DOHH2 (cell line): ENCODE measurements around the gene B4GALT1.

Experiments used
- H3F3A ChIP-seq: fragments of 200-600 bp; sonication (generic), shearing (Covaris generic); 2 replicates; pipeline ENCODE4 v1.6.0; 2016; ENCODE audit warnings: antibody characterized with exemption, mild to moderate bottlenecking; ENCODE audit not compliant: control insufficient read depth, insufficient read depth
- H3K27ac ChIP-seq: fragments of 200-600 bp; sonication (generic); 2 replicates; pipeline ENCODE4 v1.5.1; 2014; ENCODE audit warnings: low read depth, mild to moderate bottlenecking, low read length, moderate library complexity
- H3K27me3 ChIP-seq: fragments of 200-600 bp; sonication (generic); 2 replicates; pipeline ENCODE4 v1.6.1; 2014; ENCODE audit warnings: mild to moderate bottlenecking, low read length, mixed read lengths; ENCODE audit not compliant: control insufficient read depth
- H3K36me3 ChIP-seq: fragments of 200-600 bp; sonication (generic); 2 replicates; pipeline ENCODE4 v1.6.1; 2014; ENCODE audit warnings: mild to moderate bottlenecking, low read length, moderate library complexity, mixed read lengths; ENCODE audit not compliant: control insufficient read depth
- H3K4me1 ChIP-seq: fragments of 200-600 bp; sonication (generic); 2 replicates; pipeline ENCODE4 v1.6.1; 2014; ENCODE audit warnings: mild to moderate bottlenecking, low read length, mixed read lengths; ENCODE audit not compliant: control insufficient read depth
- H3K4me2 ChIP-seq: fragments of 200-600 bp; sonication (generic); 2 replicates; pipeline ENCODE4 v1.6.0; 2014; ENCODE audit warnings: mild to moderate bottlenecking, low read length, moderate library complexity
- H3K4me3 ChIP-seq: fragments of 200-600 bp; sonication (generic); 2 replicates; pipeline ENCODE4 v1.5.1; 2014; ENCODE audit warnings: mild to moderate bottlenecking, low read length, mixed read lengths
- H3K79me2 ChIP-seq: fragments of 200-600 bp; sonication (generic); 2 replicates; pipeline ENCODE4 v1.6.1; 2014; ENCODE audit warnings: mild to moderate bottlenecking, low read length, mixed read lengths; ENCODE audit not compliant: control insufficient read depth
- H3K9me2 ChIP-seq: fragments of 200-600 bp; sonication (generic); replicated peaks from 2 replicates; pipeline ENCODE4 v1.6.1; 2014; ENCODE audit warnings: mild to moderate bottlenecking, low read length, mixed read lengths; ENCODE audit not compliant: control insufficient read depth
- H3K9me3 ChIP-seq: fragments of 200-600 bp; sonication (generic); 2 replicates; pipeline ENCODE4 v1.6.1; 2014; ENCODE audit warnings: antibody characterized with exemption, low read length, mixed read lengths; ENCODE audit not compliant: control insufficient read depth, insufficient read depth
- H4K20me1 ChIP-seq: fragments of 200-600 bp; sonication (generic); 2 replicates; pipeline ENCODE4 v1.6.0; 2014; ENCODE audit warnings: low read depth, mild to moderate bottlenecking, antibody characterized with exemption, low read length, moderate library complexity; ENCODE audit not compliant: control insufficient read depth, insufficient read depth
- EZH2phosphoT487 ChIP-seq: fragments of 200-600 bp; sonication (generic); IDR thresholded peaks from 2 replicates; pipeline ENCODE4 v1.6.1; 2017; ENCODE audit warnings: borderline replicate concordance, mild to moderate bottlenecking, antibody characterized with exemption, low read length, moderate library complexity, mixed read lengths
- TF ChIP-seq, protein P1 (sequence below): fragments of 200-600 bp; sonication (generic); IDR thresholded peaks from one replicate; pipeline ENCODE4 v1.5.1; 2014; ENCODE audit warnings: antibody characterized with exemption, mild to moderate bottlenecking, low read depth, low read length; ENCODE audit not compliant: poor library complexity, severe bottlenecking

The B4GALT1 gene

GRCh38 chr9:33175649-33176325 lies 8.7 kb upstream of the B4GALT1 start:
- H3F3A ChIP-seq: no peaks in the 10 kb centered on the region
- no peak overlapping the region for H3K4me3 ChIP-seq

DNA sequence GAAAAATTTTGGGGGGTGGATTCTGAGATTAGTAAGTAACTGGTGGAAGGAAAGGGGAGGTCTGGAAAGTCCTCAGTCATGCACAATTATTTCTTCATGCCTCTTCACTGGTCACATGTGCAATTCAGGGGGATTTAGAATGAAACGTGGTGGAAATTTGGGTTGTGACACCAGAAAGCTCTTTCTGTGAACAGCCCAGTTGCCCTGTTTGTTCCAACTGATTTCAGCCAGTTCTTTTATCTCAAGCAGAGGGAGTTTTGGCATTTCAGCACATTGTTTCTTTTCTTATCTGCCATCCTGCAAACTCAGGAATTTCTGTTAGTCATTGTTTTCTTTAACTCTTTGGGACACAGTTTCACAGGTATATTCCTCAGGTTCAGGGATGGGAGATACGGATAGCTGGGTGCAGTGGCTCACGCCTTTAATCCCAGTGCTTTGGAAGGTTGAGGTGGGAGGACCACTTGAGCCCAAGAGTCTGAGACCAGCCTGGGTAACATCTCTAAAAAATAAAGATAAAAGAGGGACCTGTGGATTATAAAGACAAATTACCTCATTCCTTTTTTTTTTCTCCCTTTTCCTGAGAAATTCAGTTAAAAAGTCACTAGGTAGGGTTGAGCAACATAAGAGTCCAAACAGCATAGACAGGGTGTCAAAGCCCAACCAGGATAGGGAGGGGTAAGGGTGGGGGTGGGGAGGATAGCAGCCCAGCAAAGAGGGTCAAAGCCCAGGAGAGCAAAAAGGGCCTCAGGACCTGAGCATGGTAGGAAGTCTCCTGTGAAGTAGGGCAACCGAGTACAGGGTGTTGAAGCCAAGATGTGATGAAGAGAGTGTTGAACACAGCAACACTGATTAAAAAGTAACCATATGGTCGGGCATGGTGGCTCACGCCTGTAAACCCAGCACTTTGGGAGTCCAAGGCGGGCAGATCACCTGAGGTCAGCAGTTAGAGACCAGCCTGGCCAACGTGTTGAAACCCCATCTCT lies 5.4 kb upstream of the B4GALT1 start:
- no peaks in the 10 kb centered on the region for H3K79me2 ChIP-seq
- no peaks in the 10 kb centered on the region for H3K9me2 ChIP-seq
- H3F3A ChIP-seq: no peaks in the 10 kb centered on the region
- peaks cover 6% of the 10 kb centered on the region; the same call in 1 of the 2 replicates for H3K27me3 ChIP-seq
- no peak overlapping the region for H3K27ac ChIP-seq
- no peak overlapping the region for H3K4me2 ChIP-seq
- H3K36me3 ChIP-seq: no peaks in the 10 kb centered on the region
- H3K4me1 ChIP-seq: peaks cover 11% of the 10 kb centered on the region
- H3K9me3 ChIP-seq: no peaks in the 10 kb centered on the region
- H3K4me3 ChIP-seq: no peak overlapping the region
- no peak for TF ChIP-seq EZH2phosphoT487
- TF ChIP-seq, protein P1, sequence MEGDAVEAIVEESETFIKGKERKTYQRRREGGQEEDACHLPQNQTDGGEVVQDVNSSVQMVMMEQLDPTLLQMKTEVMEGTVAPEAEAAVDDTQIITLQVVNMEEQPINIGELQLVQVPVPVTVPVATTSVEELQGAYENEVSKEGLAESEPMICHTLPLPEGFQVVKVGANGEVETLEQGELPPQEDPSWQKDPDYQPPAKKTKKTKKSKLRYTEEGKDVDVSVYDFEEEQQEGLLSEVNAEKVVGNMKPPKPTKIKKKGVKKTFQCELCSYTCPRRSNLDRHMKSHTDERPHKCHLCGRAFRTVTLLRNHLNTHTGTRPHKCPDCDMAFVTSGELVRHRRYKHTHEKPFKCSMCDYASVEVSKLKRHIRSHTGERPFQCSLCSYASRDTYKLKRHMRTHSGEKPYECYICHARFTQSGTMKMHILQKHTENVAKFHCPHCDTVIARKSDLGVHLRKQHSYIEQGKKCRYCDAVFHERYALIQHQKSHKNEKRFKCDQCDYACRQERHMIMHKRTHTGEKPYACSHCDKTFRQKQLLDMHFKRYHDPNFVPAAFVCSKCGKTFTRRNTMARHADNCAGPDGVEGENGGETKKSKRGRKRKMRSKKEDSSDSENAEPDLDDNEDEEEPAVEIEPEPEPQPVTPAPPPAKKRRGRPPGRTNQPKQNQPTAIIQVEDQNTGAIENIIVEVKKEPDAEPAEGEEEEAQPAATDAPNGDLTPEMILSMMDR: no peak
- H4K20me1 ChIP-seq: no peaks in the 10 kb centered on the region

More at GRCh38 chr9:33175649-33176325, 8.7 kb upstream of the B4GALT1 start:
- Histone ChIP-seq H3K9me3 (no peaks in the 10 kb centered on the region), H3K27me3 (peaks cover 11% of the 10 kb centered on the region; the same call in 1 of the 2 replicates), H3K9me2 (no peaks in the 10 kb centered on the region), H3K36me3 (no peaks in the 10 kb centered on the region), H4K20me1 (no peaks in the 10 kb centered on the region), H3K4me2 (no peak overlapping the region), H3K27ac (no peak overlapping the region), H3K4me1 (no peaks in the 10 kb centered on the region), H3K79me2 (no peaks in the 10 kb centered on the region)
- TF ChIP-seq, protein P1: no peak
- no peak for TF ChIP-seq EZH2phosphoT487

DNA sequence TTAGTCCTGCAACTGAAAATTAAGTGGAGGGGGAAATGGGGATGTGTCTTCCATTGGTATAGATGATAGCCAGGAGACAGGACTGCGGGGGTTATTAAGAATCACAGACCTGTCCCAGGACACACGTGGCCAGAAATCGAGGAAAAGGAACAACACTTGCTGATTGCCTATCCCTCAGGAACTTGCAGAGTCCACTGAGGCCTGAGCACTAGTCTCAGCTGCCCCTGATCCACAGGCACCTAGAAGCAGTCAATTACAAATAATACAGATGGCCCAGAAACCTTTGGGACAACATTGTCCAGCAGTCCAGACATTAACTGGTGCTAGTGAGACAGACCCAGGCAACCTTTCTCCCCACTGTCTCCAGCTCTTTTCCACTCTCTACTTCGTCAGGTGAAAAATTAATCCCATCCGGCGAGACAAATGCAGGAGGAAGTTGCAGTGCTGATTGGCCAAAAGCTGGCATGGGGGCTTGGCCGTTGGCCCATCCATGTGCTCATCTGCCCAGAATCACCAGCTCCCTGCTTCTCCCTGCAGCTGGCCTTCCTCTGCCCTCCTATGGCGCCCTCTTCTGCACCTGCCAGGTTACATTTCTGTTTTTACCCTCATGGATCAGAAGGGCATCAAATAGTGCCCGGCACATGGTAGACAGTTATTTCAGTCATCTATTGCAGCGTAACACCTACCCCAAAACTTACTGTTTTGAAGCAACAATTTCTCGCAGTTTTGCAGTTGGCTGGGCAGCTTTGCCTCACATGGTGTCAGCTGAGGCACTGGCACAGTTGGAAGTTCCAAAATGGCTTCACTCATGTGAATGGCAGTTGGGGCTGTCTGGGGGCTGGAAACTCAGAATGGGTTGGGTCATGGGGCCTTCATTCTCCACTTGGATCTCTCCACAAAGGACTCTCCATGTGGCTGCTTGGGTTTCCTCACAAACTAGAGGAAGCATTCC lies 3.6 kb upstream of the B4GALT1 start:
- Histone ChIP-seq H3K4me1 (peaks cover 17% of the 10 kb centered on the region), H3K4me2 (no peak overlapping the region), H3K9me2 (no peaks in the 10 kb centered on the region), H3K4me3 (no peak overlapping the region), H3K27ac (no peak overlapping the region), H3K27me3 (peaks cover 2% of the 10 kb centered on the region; the same call in 1 of the 2 replicates), H3K36me3 (peaks cover 3% of the 10 kb centered on the region; the same call in 1 of the 2 replicates), H3K9me3 (no peaks in the 10 kb centered on the region), H4K20me1 (no peaks in the 10 kb centered on the region), H3F3A (no peaks in the 10 kb centered on the region), H3K79me2 (peaks cover 13% of the 10 kb centered on the region)
- TF ChIP-seq, protein P1: peak; percentile 41
- TF ChIP-seq EZH2phosphoT487: no peak
